HG03439 (cell line): Measurements from ENCODE around the gene GRAMD1A.

ENCODE experiments used
- ATAC-seq: cut with Tn5 transposase; IDR thresholded peaks from one replicate; pipeline ENCODE4 v1.9.1; 2021; ENCODE audit warnings: mild to moderate bottlenecking, moderate library complexity; ENCODE audit not compliant: unreplicated experiment

GRAMD1A gene

DNA sequence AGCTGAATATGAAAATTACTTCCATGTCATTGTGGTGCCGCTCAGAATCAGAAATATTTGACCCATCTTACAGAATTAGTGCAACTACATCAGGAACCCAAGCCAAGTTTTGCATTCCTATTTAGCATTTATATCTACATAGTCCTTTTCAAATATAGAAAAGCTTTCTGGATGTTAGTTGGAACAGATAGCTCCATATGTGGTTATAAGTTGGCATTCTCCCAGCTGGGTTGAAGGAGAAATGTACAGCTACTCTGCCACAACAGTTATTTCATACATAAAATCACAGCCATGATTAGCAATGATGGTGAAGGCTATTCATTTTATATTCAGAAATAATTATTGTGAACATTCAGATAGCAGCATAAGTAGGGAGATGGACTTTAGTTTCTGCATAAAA is 69.6 kb downstream of the GRAMD1A start:
- no peak for ATAC-seq

DNA sequence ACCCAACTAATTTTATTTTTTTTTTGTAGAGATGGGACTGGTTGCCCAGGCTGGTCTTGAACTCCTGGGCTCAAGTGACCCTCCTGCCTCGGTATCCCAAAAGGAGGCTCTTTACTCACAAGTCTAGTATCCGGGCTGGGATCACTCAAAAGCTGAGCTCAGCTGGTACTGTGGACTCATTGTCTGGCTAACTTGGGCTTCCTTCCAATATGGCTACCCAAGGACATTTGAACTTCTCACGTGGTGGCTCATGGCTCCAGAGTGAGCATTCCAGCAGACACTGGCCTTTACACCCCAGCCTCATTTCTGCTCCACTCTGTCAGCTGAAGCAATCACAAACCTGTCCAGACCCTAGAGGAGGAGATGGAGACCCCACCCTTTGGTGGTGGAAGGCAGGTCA is 70.3 kb downstream of the GRAMD1A start:
- no peak for ATAC-seq

DNA sequence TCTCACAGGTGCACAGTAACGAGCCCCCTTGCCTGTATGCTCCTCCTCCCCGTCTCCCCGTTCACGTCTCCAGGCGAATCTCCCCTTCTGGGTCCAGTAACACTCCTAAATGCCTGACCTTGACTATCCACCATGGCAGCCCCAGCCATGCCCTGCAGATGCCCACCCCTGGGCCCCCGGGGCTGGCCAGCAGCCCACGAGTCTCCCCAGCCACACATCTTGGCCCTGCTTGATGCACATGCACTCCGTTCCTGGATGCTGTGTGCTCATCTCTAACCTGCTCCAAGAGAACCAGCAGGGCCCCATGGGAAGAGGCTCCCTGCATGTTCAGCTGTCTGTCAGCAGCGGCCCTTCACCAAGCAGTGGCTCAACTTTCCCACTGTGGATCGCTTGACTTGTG is 73.4 kb downstream of the GRAMD1A start:
- no peak for ATAC-seq

DNA sequence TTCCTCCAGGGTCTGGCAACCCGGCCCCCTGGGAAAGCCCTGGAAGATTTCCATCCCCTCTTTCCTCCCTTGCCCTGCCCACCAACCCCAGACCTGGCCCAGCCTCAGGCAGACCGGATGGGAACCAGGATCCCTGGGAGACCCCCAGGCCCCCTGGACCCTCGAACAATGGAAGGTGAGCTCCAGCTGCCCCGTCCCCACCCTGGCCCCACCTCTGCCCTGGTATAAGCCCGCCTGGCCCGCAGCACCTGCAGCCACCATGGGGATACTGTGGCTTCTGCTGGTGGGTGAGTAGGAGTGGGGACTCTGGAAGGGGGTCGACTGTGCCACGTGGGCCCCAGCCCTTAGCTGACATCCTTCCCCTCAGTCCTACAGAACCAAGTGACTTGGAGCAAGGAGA is 73.8 kb downstream of the GRAMD1A start:
- ATAC-seq, result no peak

DNA sequence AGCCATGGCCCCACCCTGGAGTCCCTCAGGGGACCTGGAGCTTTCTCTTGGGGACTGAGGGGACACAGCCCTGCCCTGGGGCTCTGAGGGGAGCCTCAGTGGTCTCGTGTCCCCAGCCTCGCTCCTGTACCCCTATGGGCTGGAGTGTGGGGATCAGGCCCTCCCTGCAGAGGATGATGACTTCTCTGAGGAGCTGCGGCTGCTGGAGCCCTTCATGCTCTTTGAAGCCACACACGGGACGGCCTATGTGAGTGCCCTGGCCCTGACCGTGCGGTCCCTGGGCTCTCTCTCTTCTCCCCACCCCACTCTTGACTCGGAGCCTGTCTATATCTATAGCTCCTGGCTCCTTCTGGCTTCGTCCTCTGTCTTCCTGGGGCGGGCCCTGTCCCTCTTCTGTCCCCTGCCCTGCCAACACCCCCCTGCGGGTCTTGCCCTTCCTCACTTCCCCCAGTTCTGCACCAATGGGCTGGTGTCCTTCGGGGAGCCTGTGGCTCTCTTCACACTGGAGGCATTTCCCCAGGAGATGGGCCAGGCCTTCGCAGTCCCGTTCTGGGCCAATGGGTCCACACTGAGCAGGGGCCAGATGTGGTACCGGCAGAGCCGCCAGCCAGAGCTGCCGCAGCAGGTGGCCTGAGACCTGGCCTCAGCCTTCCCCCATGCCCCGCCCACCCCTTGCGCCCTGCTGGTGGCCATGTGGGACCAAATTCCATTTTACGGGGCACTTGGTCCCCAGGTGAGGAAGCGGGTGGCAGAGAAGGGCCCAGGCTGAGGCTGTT is 74.5 kb downstream of the GRAMD1A start:
- no peak for ATAC-seq

DNA sequence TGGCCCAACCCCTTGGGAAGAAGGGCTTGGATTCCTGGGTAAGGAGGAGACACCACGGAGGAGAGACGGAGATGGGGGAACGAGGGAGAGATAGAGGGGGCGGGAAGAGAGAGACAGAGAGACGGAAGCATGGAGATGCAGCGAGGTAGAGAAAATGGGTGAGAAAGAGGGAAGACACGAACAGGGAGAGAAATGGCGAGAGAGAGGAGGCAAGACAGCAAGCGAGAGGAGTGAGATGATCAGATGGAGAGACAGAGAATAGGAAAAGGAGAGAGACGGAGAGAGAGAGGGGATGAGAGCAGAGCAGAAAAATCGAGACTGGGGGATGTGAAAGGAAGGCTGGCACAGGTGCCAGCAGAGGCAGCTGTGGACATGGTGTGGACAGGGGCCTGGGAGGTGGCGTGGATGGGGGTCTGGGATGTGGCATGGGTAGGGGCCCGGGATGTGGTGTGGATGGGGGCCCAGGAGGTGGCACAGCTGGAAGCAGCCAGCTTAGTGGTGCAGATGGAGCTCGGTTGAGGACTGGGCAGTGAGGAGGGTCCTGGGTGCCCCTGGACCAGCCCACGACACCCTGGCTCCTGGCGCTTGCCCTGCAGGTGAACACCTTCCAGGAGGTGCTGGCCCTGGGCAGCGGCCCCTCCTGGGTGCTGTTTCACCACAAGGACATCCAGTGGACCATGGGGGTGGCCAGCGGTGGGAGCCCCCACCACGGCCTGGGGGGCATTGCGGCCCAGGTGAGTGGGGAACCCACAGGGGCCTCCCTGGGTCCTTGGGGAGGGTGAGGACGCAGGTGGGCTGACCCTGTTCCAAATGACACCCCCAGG is 75.3 kb downstream of the GRAMD1A start:
- ATAC-seq, result no peak

DNA sequence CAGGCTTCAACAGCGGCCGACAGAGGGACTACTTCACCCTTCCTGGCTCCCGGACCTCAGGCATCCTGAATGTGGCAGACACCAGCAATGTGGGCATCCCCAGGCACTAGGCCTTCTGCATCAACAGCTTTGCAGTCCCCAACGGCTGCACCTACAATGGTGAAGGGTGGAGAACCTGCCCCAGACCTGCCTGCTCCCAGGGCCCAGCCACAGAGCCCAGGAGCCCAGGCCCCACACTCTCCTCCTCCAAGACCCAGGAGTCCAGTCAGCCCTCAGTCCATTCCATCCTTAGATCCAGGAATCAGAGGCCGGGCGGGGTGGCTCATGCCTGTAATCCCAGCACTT is 75.9 kb downstream of the GRAMD1A start:
- ATAC-seq, result no peak
